Neural cell (in vitro differentiated cells): ENCODE measurements around the gene MICA. TPM values are rescaled to one million over a fixed set of nuclear protein-coding genes. Genes with fewer than 3 reads are reported as not detected.
"Not testable (repeated sequence)": the region's sequence is repeated elsewhere in the genome, so short reads cannot be mapped to it uniquely, and the experiment has no call there.

ENCODE experiments used
- H2AFZ ChIP-seq: fragments of 200-600, 300-800 bp; sonication (generic), shearing (Covaris generic); 2 replicates; pipeline ENCODE4 v1.6.0; 2014; ENCODE audit warnings: low read depth, mild to moderate bottlenecking, antibody characterized with exemption, low read length, moderate library complexity
- H3F3A ChIP-seq: fragments of 200-600 bp; shearing (Covaris generic); 2 replicates; pipeline ENCODE4 v1.6.1; 2016; ENCODE audit warnings: mild to moderate bottlenecking, moderate library complexity, mixed read lengths, antibody characterized with exemption, low read length; ENCODE audit not compliant: insufficient read depth, poor library complexity, severe bottlenecking
- H3K27ac ChIP-seq: fragments of 200-600, 300-800 bp; sonication (generic), shearing (Covaris generic); 2 replicates; pipeline ENCODE4 v1.5.1; 2014; ENCODE audit warnings: mild to moderate bottlenecking, low read length, moderate library complexity
- H3K27me3 ChIP-seq: fragments of 300-800, 200-600 bp; sonication (generic), shearing (Covaris generic); 2 replicates; pipeline ENCODE4 v1.6.0; 2014; ENCODE audit warnings: mild to moderate bottlenecking, low read depth, low read length, moderate library complexity; ENCODE audit not compliant: insufficient read depth
- H3K36me3 ChIP-seq: fragments of 300-800, 200-600 bp; sonication (generic), shearing (Covaris generic); 2 replicates; pipeline ENCODE4 v1.5.1; 2014; ENCODE audit warnings: mild to moderate bottlenecking, antibody characterized with exemption, low read length, moderate library complexity; ENCODE audit not compliant: insufficient read depth
- H3K4me2 ChIP-seq: fragments of 300-800, 200-600 bp; sonication (generic), shearing (Covaris generic); 2 replicates; pipeline ENCODE4 v1.6.0; 2014; ENCODE audit warnings: mild to moderate bottlenecking, low read length
- H3K4me3 ChIP-seq: fragments of 300-800, 200-600 bp; sonication (generic), shearing (Covaris generic); 2 replicates; pipeline ENCODE4 v1.5.1; 2014; ENCODE audit warnings: mild to moderate bottlenecking, low read length, moderate library complexity
- H3K79me2 ChIP-seq: fragments of 200-600 bp; shearing (Covaris generic); replicated peaks from 2 replicates; pipeline ENCODE4 v1.6.0; 2014; ENCODE audit warnings: mild to moderate bottlenecking, low read length, moderate library complexity; ENCODE audit not compliant: insufficient read depth
- H3K9ac ChIP-seq: fragments of 300-800, 200-600 bp; sonication (generic), shearing (Covaris generic); 2 replicates; pipeline ENCODE4 v1.6.1; 2016; ENCODE audit warnings: mild to moderate bottlenecking, low read length, mixed read lengths
- H3K9me2 ChIP-seq: fragments of 200-600 bp; shearing (Covaris generic); 2 replicates; pipeline ENCODE4 v1.6.1; 2016; ENCODE audit warnings: mild to moderate bottlenecking, low read length, mixed read lengths; ENCODE audit not compliant: insufficient read depth
- H3K9me3 ChIP-seq: fragments of 200-600, 300-800 bp; sonication (generic), shearing (Covaris generic); 2 replicates; pipeline ENCODE4 v1.6.1; 2016; ENCODE audit warnings: mild to moderate bottlenecking, mixed run types, low read length, moderate library complexity, mixed read lengths
- H4K20me1 ChIP-seq: fragments of 200-600 bp; shearing (Covaris generic); 2 replicates; pipeline ENCODE4 v1.6.1; 2016; ENCODE audit warnings: mild to moderate bottlenecking, mixed run types; ENCODE audit not compliant: insufficient read depth
- CTCF ChIP-seq: fragments of 450-650 bp; IDR thresholded peaks from 2 replicates; pipeline ENCODE4 v1.5.1; 2014; ENCODE audit warnings: antibody characterized with exemption, mild to moderate bottlenecking, moderate library complexity; ENCODE audit not compliant: poor library complexity, severe bottlenecking
- EP300 ChIP-seq: fragments of 450-650 bp; conservative IDR thresholded peaks from 2 replicates; pipeline ENCODE4 v1.6.1; 2014; ENCODE audit warnings: antibody characterized with exemption, mild to moderate bottlenecking, moderate library complexity; ENCODE audit not compliant: poor library complexity, severe bottlenecking
- EZH2 ChIP-seq: fragments of 200-600, 300-800 bp; shearing (Covaris generic), sonication (generic); IDR thresholded peaks from 2 replicates; pipeline ENCODE4 v1.6.1; 2014; ENCODE audit warnings: antibody characterized with exemption, low read length, borderline replicate concordance, mild to moderate bottlenecking; ENCODE audit not compliant: insufficient read depth, poor library complexity, severe bottlenecking
- MXI1 ChIP-seq: fragments of 450-650 bp; conservative IDR thresholded peaks from 2 replicates; pipeline ENCODE4 v1.6.1; 2014; ENCODE audit warnings: antibody characterized with exemption, mild to moderate bottlenecking; ENCODE audit not compliant: poor library complexity, severe bottlenecking
- POLR2AphosphoS5 ChIP-seq: IDR thresholded peaks from 2 replicates; pipeline ENCODE4 v1.6.1; 2012
- RAD21 ChIP-seq: fragments of 450-650 bp; conservative IDR thresholded peaks from 2 replicates; pipeline ENCODE4 v1.6.1; 2014; ENCODE audit warnings: antibody characterized with exemption, mild to moderate bottlenecking, moderate library complexity
- REST ChIP-seq: IDR thresholded peaks from 2 replicates; pipeline ENCODE4 v1.6.1; 2012; ENCODE audit warnings: borderline replicate concordance
- SMC3 ChIP-seq: fragments of 450-650 bp; conservative IDR thresholded peaks from 2 replicates; pipeline ENCODE4 v1.6.1; 2014; ENCODE audit warnings: antibody characterized with exemption, mild to moderate bottlenecking, moderate library complexity; ENCODE audit not compliant: poor library complexity
- TAF1 ChIP-seq: IDR thresholded peaks from 2 replicates; pipeline ENCODE4 v1.6.1; 2012; ENCODE audit warnings: low read depth
- polyA plus RNA-seq: library from polyadenylated mRNA; depleted of rRNA; stranded (reverse); fragments of >200 nt; gene quantifications from 2 replicates; pipeline ENCODE4 v1.2.3, GENCODE V29; 2014

The MICA gene
- polyA plus RNA-seq, 1 donor from 2014 or later: 0.87 TPM

- no peak overlapping the region for H3K9ac ChIP-seq
- H3K27ac ChIP-seq: no peak overlapping the region
- H3K4me2 ChIP-seq: no peak overlapping the region
- no peaks in the 10 kb centered on the region for H3K9me3 ChIP-seq
- peaks cover 45% of the 10 kb centered on the region for H3K27me3 ChIP-seq
- no peaks in the 10 kb centered on the region for H3K36me3 ChIP-seq
- TF ChIP-seq RAD21 (no peak), MXI1 (no peak), EZH2 (no peak), CTCF (no peak), SMC3 (no peak), REST (no peak), TAF1 (no peak), POLR2AphosphoS5 (no peak), EP300 (no peak)
- no peaks in the 10 kb centered on the region for H3K79me2 ChIP-seq
- no peaks in the 10 kb centered on the region for H3K9me2 ChIP-seq
- no peaks in the 10 kb centered on the region for H4K20me1 ChIP-seq
- H3K4me3 ChIP-seq: peak overlapping the region; percentile 76
- no peaks in the 10 kb centered on the region for H3F3A ChIP-seq
- H2AFZ ChIP-seq: no peak overlapping the region
These were observed 792 bp upstream of the MICA start for GRCh38 chr6:31402324-31403282.

- H2AFZ ChIP-seq, H3K79me2 ChIP-seq, H3F3A ChIP-seq, H3K36me3 ChIP-seq, H3K9me2 ChIP-seq, H4K20me1 ChIP-seq, H3K27ac ChIP-seq, H3K9me3 ChIP-seq, H3K9ac ChIP-seq: not testable (repeated sequence)
- H3K4me2 ChIP-seq: peak overlapping the region; percentile 68
- H3K4me3 ChIP-seq: peak overlapping the region; percentile 76
- H3K27me3 ChIP-seq: peaks cover 45% of the 10 kb centered on the region
These were observed 618 bp downstream of the MICA start for GRCh38 chr6:31404061-31404364.
